ENCODE results near the gene FGD6.

Gene FGD6

DNA sequence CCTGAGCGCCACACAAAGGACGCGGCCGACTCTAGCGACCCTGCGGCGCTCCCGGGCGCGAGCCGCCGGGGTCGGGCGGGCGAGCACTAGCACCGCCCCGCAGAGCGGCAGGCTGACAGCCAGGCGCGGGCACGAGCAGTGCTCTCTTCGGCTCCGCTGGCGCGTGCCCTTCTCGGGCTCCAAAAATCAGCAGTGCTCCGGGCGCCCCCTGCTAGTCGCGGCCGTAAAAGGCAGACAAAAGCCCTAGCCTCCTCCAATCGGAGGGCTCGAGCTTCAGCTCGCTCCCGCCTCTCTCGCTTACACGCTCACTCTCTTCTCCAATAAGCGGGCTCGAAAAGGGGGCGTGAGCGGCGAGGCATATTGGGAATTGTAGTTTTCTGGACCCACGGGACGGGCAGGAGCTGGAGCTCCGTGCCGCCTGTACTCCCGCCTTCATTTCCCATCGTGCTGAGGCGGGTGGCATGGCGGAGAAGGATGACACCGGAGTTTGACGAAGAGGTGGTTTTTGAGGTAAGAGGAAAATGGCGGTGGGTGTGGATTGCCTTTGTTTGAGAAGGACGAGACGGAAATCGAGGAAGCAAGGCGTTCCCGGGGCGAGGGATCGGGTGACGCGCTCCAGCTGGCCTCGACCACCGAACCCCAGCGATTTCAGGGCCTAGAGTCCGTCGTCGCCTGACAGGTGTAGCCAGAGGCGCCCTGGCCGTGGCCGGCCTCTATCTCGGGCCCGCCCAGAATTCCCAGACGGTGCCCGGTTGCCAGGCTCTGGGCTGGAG, at the start of gene FGD6, which contains the start of gene VEZT:
Gene FGD6 (minus strand): TSS at position 91 of the 773 bp plus-strand sequence. CDS start 227 bp downstream, outside the sequence.
Gene VEZT (plus strand): TSS at position 431 of the 773 bp plus-strand sequence. CDS start 44 bp downstream, at position 475.
- H3K4me3 ChIP-seq (ENCODE audit: low read depth, low read length): peak within 1 kb of the TSS; percentile 94
- TF ChIP-seq, protein P1, sequence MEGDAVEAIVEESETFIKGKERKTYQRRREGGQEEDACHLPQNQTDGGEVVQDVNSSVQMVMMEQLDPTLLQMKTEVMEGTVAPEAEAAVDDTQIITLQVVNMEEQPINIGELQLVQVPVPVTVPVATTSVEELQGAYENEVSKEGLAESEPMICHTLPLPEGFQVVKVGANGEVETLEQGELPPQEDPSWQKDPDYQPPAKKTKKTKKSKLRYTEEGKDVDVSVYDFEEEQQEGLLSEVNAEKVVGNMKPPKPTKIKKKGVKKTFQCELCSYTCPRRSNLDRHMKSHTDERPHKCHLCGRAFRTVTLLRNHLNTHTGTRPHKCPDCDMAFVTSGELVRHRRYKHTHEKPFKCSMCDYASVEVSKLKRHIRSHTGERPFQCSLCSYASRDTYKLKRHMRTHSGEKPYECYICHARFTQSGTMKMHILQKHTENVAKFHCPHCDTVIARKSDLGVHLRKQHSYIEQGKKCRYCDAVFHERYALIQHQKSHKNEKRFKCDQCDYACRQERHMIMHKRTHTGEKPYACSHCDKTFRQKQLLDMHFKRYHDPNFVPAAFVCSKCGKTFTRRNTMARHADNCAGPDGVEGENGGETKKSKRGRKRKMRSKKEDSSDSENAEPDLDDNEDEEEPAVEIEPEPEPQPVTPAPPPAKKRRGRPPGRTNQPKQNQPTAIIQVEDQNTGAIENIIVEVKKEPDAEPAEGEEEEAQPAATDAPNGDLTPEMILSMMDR (IDR thresholded peaks at IDR 0.05; ENCODE audit: borderline replicate concordance, insufficient read depth, low read depth, low read length): peak; percentile 49

DNA sequence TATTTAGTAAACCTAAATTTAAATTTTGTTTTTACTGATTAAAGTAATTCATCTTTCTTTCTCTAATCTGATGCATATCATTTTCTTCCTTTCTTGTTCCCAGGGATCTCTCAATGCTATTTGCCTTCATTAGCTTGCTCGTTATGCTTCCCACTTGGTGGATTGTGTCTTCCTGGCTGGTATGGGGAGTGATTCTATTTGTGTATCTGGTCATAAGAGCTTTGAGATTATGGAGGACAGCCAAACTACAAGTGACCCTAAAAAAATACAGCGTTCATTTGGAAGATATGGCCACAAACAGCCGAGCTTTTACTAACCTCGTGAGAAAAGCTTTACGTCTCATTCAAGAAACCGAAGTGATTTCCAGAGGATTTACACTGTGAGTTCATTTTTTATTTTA, 49.0 kb upstream of the FGD6 start:
- no peak overlapping the region for H3K4me3 ChIP-seq (ENCODE audit: low read depth, low read length)
- TF ChIP-seq, protein P1 (IDR thresholded peaks at IDR 0.05; ENCODE audit: borderline replicate concordance, insufficient read depth, low read depth, low read length): no peak

GRCh38 chr12:95265765-95266164, 48.5 kb upstream of the FGD6 start:
- TF ChIP-seq, protein P1 (IDR thresholded peaks at IDR 0.05; ENCODE audit: borderline replicate concordance, insufficient read depth, low read depth, low read length): no peak

GRCh38 chr12:95262808-95263207, 45.5 kb upstream of the FGD6 start:
- TF ChIP-seq, protein P1 (IDR thresholded peaks at IDR 0.05; ENCODE audit: borderline replicate concordance, insufficient read depth, low read depth, low read length): no peak
- H3K4me3 ChIP-seq (ENCODE audit: low read depth, low read length): no peak overlapping the region

More at GRCh38 chr12:95265765-95266164, 48.5 kb upstream of the FGD6 start:
- H3K4me3 ChIP-seq (ENCODE audit: low read depth, low read length): no peak overlapping the region

GRCh38 chr12:95261109-95261508, 43.8 kb upstream of the FGD6 start:
- TF ChIP-seq, protein P1 (IDR thresholded peaks at IDR 0.05; ENCODE audit: borderline replicate concordance, insufficient read depth, low read depth, low read length): no peak
- no peak overlapping the region for H3K4me3 ChIP-seq (ENCODE audit: low read depth, low read length)

- no peak overlapping the region for H3K4me3 ChIP-seq (ENCODE audit: low read depth, low read length)
- TF ChIP-seq, protein P1 (IDR thresholded peaks at IDR 0.05; ENCODE audit: borderline replicate concordance, insufficient read depth, low read depth, low read length): no peak
Observed at GRCh38 chr12:95259368-95259767, 42.1 kb upstream of the FGD6 start.

- TF ChIP-seq, protein P1 (IDR thresholded peaks at IDR 0.05; ENCODE audit: borderline replicate concordance, insufficient read depth, low read depth, low read length): no peak
- no peak overlapping the region for H3K4me3 ChIP-seq (ENCODE audit: low read depth, low read length)
Observed at GRCh38 chr12:95258803-95259202, 41.5 kb upstream of the FGD6 start.
